ENCODE measurements around the gene NEUROG1.

GRCh38 chr5:135546912-135547311 lies 11.1 kb upstream of the NEUROG1 start:
- TF ChIP-seq CTCF (IDR thresholded peaks at IDR 0.05): no peak
- TF ChIP-seq POLR2A (IDR thresholded peaks at IDR 0.05): no peak
